H54 (cell line): Measurements from ENCODE around the gene DSG3.

Experiments used
- DNase-seq: peaks from one replicate; pipeline ENCODE4 v3.0.0; 2011; ENCODE audit warnings: low spot score, mixed read lengths; ENCODE audit not compliant: insufficient read length
- FAIRE-seq: peaks from 3 replicates; lab custom pipeline; 2011; peaks lifted over from hg19 to GRCh38; lab: Jason Lieb, UNC
- POLR2A ChIP-seq: IDR thresholded peaks from 2 replicates; pipeline ENCODE4 v1.6.1; 2011; ENCODE audit warnings: low read depth, mild to moderate bottlenecking, low read length

Gene DSG3

GRCh38 chr18:31424383-31424988, 23.1 kb upstream of the DSG3 start:
- TF ChIP-seq POLR2A: no peak
- FAIRE-seq: peak; percentile 79

DNA sequence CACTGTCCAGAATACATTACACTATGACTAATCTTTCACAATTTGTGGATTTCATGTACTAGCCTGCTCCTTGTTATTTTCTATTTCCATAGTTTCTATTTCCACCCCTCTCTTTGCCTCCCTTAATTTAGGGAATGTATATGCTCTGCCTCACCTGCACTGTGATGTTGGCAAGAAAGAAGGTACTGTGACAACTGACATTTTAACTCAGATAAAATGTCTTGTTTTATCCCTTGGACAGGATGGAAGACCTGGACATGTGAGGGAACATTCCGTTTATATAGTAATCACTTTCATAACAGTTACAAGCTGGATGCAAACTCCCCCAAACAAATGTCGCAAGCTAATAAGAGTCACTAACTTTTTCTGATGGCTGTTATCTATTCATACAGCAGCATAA, 21.5 kb upstream of the DSG3 start:
- FAIRE-seq: no peak
- TF ChIP-seq POLR2A: no peak
- no peak for DNase-seq

More at GRCh38 chr18:31424383-31424988, 23.1 kb upstream of the DSG3 start:
- DNase-seq: peak; percentile 4

DNA sequence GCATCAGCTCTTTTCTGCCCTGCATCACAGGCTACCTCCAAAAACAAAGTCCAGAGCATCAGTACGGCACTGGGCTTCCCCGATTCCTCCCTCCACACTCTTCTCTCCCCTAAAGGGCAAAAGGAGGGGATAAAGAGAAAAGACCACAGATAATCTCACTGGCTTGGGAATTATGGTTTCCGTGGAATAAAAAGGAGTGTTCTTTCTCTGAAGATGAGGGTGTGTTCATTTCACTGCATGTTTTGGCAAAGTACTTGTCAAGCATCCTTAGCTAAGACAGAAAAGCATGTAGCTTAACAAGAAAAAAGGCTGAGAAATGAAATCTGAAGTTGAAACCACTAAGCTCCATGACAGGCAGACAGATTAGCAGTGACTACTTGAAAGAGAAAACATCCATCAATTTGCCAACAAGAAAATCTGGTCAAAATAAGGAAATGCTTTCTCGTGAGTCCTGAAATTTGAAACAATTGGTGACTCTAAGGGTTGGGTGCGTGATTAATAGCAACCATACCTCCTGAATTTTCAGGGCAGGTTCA, 20.6 kb upstream of the DSG3 start:
- TF ChIP-seq POLR2A: no peak
- FAIRE-seq (no peak), DNase-seq (no peak)

GRCh38 chr18:31428211-31428610, 19.3 kb upstream of the DSG3 start:
- no peak for DNase-seq
- no peak for FAIRE-seq
- TF ChIP-seq POLR2A: no peak

DNA sequence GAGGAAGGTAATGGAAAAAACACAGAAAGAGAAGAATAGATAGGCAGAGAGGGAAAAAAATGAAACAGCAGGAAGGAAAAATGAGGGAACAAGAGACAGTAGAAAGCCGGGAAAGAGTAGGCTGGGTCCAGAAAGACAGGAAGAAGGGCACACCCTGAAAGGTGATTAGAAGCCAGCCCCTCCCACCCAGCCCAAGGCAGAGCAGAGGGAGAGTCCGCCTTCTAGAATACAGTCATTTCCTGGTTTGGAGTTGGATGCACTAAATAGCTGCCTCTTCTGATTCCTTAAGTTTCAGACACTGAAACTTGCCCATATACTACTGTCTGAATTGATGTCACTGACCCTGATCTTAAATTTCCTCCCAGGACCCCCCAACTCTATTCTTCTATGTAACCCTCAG, 17.9 kb upstream of the DSG3 start:
- no peak for TF ChIP-seq POLR2A
- FAIRE-seq: no peak
- peak; percentile 8 for DNase-seq

GRCh38 chr18:31430072-31430471, 17.5 kb upstream of the DSG3 start:
- no peak for DNase-seq
- no peak for TF ChIP-seq POLR2A
- FAIRE-seq: no peak

DNA sequence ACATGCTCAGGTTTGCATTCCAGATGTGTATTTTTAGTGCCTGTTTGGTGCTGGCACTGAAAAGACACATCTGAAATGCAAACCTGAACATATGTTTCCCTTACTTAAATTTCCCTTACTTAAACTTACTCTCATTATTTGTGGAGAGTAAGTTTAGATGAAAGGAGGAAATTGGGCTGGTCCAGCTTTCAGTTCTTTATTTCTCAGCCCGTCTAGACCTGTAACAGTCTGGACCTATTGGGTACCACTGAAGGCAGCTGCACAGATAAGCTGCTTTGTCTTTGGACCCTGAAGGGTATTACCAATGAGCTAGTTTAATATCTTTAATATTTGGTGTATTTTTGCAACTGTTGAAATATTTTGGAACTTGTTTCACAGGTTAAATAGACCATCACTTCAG, 17.0 kb upstream of the DSG3 start:
- no peak for TF ChIP-seq POLR2A
- no peak for FAIRE-seq
- no peak for DNase-seq

DNA sequence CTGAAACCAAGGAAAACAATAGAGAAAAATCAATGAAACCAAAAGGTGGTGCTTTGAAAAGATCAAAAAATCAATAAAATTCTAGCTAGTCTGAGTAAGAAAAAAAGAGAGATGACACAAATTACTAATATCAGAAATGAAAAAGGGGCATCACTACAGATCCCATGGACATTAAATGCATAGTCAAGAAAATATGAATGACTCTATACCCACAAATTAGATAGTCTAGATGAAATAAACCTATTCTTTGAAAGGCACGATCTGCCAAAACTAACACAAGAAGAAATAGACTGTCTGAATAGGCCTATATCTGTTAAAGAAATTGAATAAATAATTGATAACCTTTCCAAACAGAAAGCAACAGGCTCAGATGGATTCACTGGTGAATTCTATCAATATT, 15.2 kb upstream of the DSG3 start:
- TF ChIP-seq POLR2A: no peak
- DNase-seq (no peak), FAIRE-seq (no peak)

DNA sequence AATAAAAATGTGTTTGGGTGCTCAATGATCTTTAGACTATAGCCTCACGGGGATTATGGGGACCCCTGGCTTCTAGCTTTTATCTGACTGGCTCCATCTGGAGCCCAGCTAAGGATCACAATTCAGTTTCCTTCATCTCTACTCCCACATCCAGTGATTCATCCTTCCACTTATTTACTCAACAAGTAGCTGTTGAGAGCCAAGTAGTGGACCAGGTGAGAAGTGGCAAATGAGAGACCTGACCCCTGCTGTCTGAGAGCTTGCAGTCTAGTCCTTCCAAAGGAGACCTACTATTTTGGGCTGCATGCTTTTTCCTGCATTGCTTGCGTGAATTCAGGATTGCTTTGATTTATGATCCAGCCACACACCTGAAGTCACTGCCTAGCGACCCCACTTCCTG, 10.7 kb upstream of the DSG3 start:
- FAIRE-seq (no peak), DNase-seq (no peak)
- TF ChIP-seq POLR2A: no peak

DNA sequence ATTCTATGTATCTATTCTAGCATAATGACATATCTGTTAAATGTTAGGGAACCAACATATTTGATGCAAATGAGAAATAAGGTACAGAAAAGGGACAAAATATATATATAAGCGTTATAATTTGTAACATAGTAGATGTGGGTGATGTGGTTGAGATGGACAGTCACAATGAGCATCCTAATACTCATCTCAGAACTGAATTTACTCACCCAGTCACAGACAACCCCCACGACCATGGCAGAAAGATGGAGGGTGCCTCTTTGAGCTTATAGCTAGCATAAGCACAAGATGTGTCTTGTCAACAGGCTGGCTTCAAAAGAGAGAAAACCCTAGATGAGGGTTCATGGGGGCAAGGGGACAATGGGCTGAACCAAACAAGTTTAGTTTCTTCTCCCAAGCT, 9.1 kb upstream of the DSG3 start:
- TF ChIP-seq POLR2A: no peak
- FAIRE-seq: no peak
- DNase-seq: no peak

DNA sequence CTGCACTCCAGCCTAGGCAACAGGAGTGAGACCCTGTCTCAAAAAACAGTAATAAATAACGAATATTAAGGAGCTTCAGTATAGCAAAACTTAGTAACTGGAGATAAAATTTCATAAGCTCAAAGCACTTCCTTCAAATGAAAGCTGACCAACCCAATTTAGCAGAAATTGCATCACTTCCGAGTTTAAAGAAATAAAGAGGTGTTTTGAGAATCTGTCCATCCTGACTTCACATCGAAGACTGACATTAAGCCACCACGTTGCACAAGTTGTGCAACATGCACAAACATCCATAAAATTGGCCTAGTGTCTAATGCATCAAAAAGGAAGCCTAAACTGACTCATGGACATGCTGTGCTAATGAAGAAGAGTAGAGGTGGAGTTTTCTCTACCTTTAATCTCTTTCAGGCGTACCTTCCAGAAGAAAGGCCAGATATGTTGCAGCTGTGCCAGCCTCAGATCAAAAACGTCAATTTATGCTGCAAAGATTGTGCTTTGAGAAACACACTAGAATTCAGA, 7.7 kb upstream of the DSG3 start:
- FAIRE-seq: no peak
- no peak for TF ChIP-seq POLR2A
- no peak for DNase-seq

DNA sequence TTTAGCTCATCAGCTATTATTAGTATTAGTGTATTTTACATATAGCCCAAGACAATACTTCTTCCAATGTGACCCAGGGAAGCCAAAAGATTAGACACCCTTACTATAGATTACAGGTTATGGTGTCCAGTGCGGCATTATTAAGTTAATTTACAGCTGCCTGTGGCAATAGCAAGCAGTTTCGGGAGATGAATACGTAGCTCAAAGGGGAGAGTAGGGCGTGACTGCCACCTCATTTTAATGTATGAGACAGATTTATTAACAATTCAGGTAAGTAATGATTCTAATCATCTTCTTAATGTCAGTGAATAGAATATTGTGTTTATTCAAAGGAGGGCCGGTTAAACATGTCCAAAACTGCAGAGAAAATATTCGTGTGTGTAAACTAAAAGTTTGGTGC, 6.8 kb upstream of the DSG3 start:
- no peak for TF ChIP-seq POLR2A
- no peak for FAIRE-seq
- DNase-seq: no peak

DNA sequence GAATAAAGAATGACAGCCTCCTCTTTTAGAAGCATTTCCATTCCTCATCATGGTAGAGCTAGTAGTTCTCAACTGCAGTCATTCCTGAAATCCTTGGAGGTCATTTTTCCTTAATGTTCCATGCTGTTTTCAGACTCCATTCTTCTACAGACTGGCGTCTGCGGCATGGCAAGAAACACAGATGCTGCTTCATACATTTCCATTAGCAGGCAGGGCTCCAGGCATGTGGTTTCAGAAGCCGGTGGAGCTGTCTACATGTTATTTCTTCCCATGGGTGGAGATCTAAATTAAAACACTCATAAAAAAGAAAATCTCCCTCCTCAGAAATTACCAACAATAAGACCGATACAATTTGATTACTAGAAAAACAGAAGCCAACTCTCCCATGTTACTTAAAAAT, 6.0 kb upstream of the DSG3 start:
- no peak for DNase-seq
- FAIRE-seq: no peak
- no peak for TF ChIP-seq POLR2A

DNA sequence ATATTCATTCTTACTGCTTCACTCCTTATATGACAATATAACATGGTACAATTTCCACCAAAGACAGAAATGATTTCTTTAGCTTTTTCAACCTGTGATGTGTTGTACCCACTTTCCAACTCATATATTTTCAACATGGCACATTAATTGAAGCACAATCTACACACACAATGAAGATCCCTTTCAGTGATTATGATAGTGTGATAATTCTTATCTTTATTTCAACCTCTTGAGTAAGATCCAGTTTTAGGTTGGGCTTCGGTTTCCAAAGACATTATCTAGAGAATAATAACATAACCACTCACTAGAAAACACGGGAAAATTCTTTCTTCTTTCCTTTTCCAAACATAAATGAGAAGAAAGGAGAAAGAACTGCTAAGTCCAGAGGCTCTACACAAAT, 3.4 kb upstream of the DSG3 start:
- DNase-seq (no peak), FAIRE-seq (no peak)
- TF ChIP-seq POLR2A: no peak

- no peak for DNase-seq
- no peak for FAIRE-seq
- no peak for TF ChIP-seq POLR2A
Observed at GRCh38 chr18:31445908-31446307, 1.6 kb upstream of the DSG3 start.
